ENCODE data around the gene FAM234B. TPM values are rescaled to one million over a fixed set of nuclear protein-coding genes. Genes with fewer than 3 reads are reported as not detected.

The FAM234B gene
- total and polyA plus RNA-seq, 2 of the 8 experiments (the other 6 are each of a cell fraction or from before 2014, with no cell fraction given), result 12.5 to 29.1 TPM

- Histone ChIP-seq H2BK20ac (ENCODE audit: low read length) (no peak overlapping the region), H3K56ac (replicated peaks; ENCODE audit: insufficient read length, low read depth, low read length) (no peak overlapping the region), H3K18ac (ENCODE audit: extremely low read depth, low read length) (no peak overlapping the region), H4K8ac (ENCODE audit: extremely low read depth, insufficient read depth, low read length) (no peak overlapping the region), H3K23me2 (ENCODE audit: low read depth, low read length) (no peaks in the 10 kb centered on the region), H4K5ac (ENCODE audit: insufficient read length, low read depth, low read length) (no peak overlapping the region), H2BK15ac (ENCODE audit: low read length) (no peak overlapping the region), H3K9ac (replicated peaks in 1 of 4; ENCODE audit: extremely low read depth in 1 of 4, low read depth in 3 of 4, low read length in 3 of 4) (no peak overlapping the region), H2AFZ (ENCODE audit: low read length) (no peak overlapping the region), H3K79me1 (ENCODE audit: low read depth, low read length) (no peaks in the 10 kb centered on the region), H2BK12ac (ENCODE audit: low read depth, low read length) (no peak overlapping the region), H3K23ac (ENCODE audit: insufficient read length) (no peak overlapping the region), H3K27ac (ENCODE audit: low read depth, low read length) (no peak overlapping the region), H2AK5ac (ENCODE audit: low read depth, low read length) (no peak overlapping the region), H3K4ac (replicated peaks; ENCODE audit: insufficient read length, low read depth, low read length) (no peak overlapping the region), H3K4me1 (replicated peaks in 1 of 4; ENCODE audit: control insufficient read depth in 3 of 4, insufficient read depth in 4 of 4, low read length in 3 of 4) (peaks cover 0 to 5% (median 3%) of the 10 kb centered on the region in 4 experiments; a peak in 3 of 7 replicates), H3K4me3 (ENCODE audit: extremely low read depth in 1 of 4, insufficient read depth in 2 of 4, low read depth in 3 of 4, low read length in 4 of 4) (no peak overlapping the region), H3K27me3 (replicated peaks in 1 of 4; ENCODE audit: control insufficient read depth in 3 of 4, extremely low read depth in 1 of 4, insufficient read depth in 3 of 4, low read length in 3 of 4) (no peaks in the 10 kb centered on the region), H3K4me2 (ENCODE audit: insufficient read depth in 1 of 2, low read depth in 2 of 2, low read length in 2 of 2) (no peak overlapping the region), H3K14ac (ENCODE audit: insufficient read length) (no peak overlapping the region), H2BK5ac (ENCODE audit: low read depth, low read length) (no peak overlapping the region), H4K20me1 (replicated peaks in 1 of 2; ENCODE audit: control insufficient read depth in 1 of 2, insufficient read depth in 2 of 2, low read length in 2 of 2) (no peaks in the 10 kb centered on the region), H2BK120ac (replicated peaks; ENCODE audit: low read depth, low read length) (no peak overlapping the region), H4K91ac (replicated peaks; ENCODE audit: insufficient read length, low read length) (no peak overlapping the region), H3K79me2 (ENCODE audit: control insufficient read depth in 1 of 2, insufficient read depth in 2 of 2, low read length in 2 of 2) (no peaks in the 10 kb centered on the region), H3K9me3 (ENCODE audit: insufficient read depth in 2 of 2, low read depth in 1 of 2, low read length in 1 of 2) (no peaks in the 10 kb centered on the region), H3K36me3 (ENCODE audit: control insufficient read depth in 2 of 4, insufficient read depth in 4 of 4, low read length in 3 of 4) (peaks cover 0 to 31% (median 19%) of the 10 kb centered on the region in 4 experiments; a peak in 7 of 8 replicates)
- FAIRE-seq (no peak), DNase-seq (ENCODE audit: low read depth in 1 of 2, low spot score in 2 of 2) (no peak)
- ChIA-PET POLR2A (ENCODE audit: partially characterized antibody) (no interaction called here), CTCF (ENCODE audit: partially characterized antibody) (interaction anchor here (0.5 to 1.7 kb wide), 6 partner anchors 11 to 672 kb away, joined by 3 to 9 read pairs (median 4); no protein-coding TSS in a partner anchor)
- TF ChIP-seq TEAD4 (IDR thresholded peaks at IDR 0.05; ENCODE audit: low read depth, low read length) (no peak), SP2 (IDR thresholded peaks at IDR 0.05; ENCODE audit: low read length) (no peak), CBX5 (IDR thresholded peaks at IDR 0.05; ENCODE audit: low read depth, low read length) (no peak)
Observed at GRCh38 chr12:13075118-13075480, 30.9 kb downstream of the FAM234B start.
